Measurements from ENCODE around the gene HK1. TPM values are rescaled to one million over a fixed set of nuclear protein-coding genes. Genes with fewer than 3 reads are reported as not detected.
A peak's percentile ranks its signal among the peaks of the same experiment; 100 is the strongest.

HK1 gene
- polyA plus RNA-seq, 4 donors, result 3.8 to 21.8 (median 9.1) TPM

GRCh38 chr10:69362471-69362954, 84.2 kb downstream of the HK1 start:
- 68 to 81% (median 81%) methylated on average over 13 of the region's 13 CpGs for WGBS, 3 donors
- DNase-seq, result no peak
- no peak for FAIRE-seq
- H3K9me3 ChIP-seq (ENCODE audit: control insufficient read depth in 2 of 2, insufficient read depth in 1 of 2, low read depth in 1 of 2, low read length in 1 of 2), result no peaks in the 10 kb centered on the region
- H3K4me1 ChIP-seq (ENCODE audit: control insufficient read depth in 3 of 3, insufficient read depth in 2 of 3, low read depth in 1 of 3, low read length in 2 of 3), result peaks cover 0 to 6% (median 0%) of the 10 kb centered on the region in 3 donors
- no peaks in the 10 kb centered on the region for H3K27me3 ChIP-seq (ENCODE audit: control insufficient read depth in 3 of 3, insufficient read depth in 3 of 3, low read length in 3 of 3)
- no peak overlapping the region for H3K4me3 ChIP-seq (ENCODE audit: low read depth in 1 of 3, low read length in 3 of 3)
- H3K36me3 ChIP-seq (ENCODE audit: control insufficient read depth in 3 of 3, insufficient read depth in 2 of 3, low read depth in 1 of 3, low read length in 3 of 3), result peaks cover 0 to 27% (median 0%) of the 10 kb centered on the region in 3 donors
- peak overlapping the region in 1 of 3 donors; percentile 18 for H3K27ac ChIP-seq (ENCODE audit: low read depth in 1 of 3, low read length in 2 of 3)

- Histone ChIP-seq H3K9me3 (ENCODE audit: control insufficient read depth in 2 of 2, insufficient read depth in 1 of 2, low read depth in 1 of 2, low read length in 1 of 2) (no peaks in the 10 kb centered on the region), H3K27me3 (ENCODE audit: control insufficient read depth in 3 of 3, insufficient read depth in 3 of 3, low read length in 3 of 3) (no peaks in the 10 kb centered on the region), H3K4me1 (ENCODE audit: control insufficient read depth in 3 of 3, insufficient read depth in 2 of 3, low read depth in 1 of 3, low read length in 2 of 3) (peaks cover 0 to 6% (median 0%) of the 10 kb centered on the region in 3 donors), H3K36me3 (ENCODE audit: control insufficient read depth in 3 of 3, insufficient read depth in 2 of 3, low read depth in 1 of 3, low read length in 3 of 3) (peaks cover 0 to 33% (median 0%) of the 10 kb centered on the region in 3 donors), H3K27ac (ENCODE audit: low read depth in 1 of 3, low read length in 2 of 3) (no peak overlapping the region), H3K4me3 (ENCODE audit: low read depth in 1 of 3, low read length in 3 of 3) (no peak overlapping the region)
- WGBS, 3 donors, result 86 to 97% (median 91%) methylated on average over 5 of the region's 5 CpGs
- DNase-seq (no peak), FAIRE-seq (no peak)
Measured at GRCh38 chr10:69363666-69364065, 85.4 kb downstream of the HK1 start.

- peaks cover 0 to 39% (median 0%) of the 10 kb centered on the region in 3 donors for H3K36me3 ChIP-seq (ENCODE audit: control insufficient read depth in 3 of 3, insufficient read depth in 2 of 3, low read depth in 1 of 3, low read length in 3 of 3)
- H3K4me1 ChIP-seq (ENCODE audit: control insufficient read depth in 3 of 3, insufficient read depth in 2 of 3, low read depth in 1 of 3, low read length in 2 of 3), result peaks cover 0 to 6% (median 0%) of the 10 kb centered on the region in 3 donors
- H3K4me3 ChIP-seq (ENCODE audit: low read depth in 1 of 3, low read length in 3 of 3), result no peak overlapping the region
- H3K9me3 ChIP-seq (ENCODE audit: control insufficient read depth in 2 of 2, insufficient read depth in 1 of 2, low read depth in 1 of 2, low read length in 1 of 2), result no peaks in the 10 kb centered on the region
- no peak for DNase-seq
- no peaks in the 10 kb centered on the region for H3K27me3 ChIP-seq (ENCODE audit: control insufficient read depth in 3 of 3, insufficient read depth in 3 of 3, low read length in 3 of 3)
- no peak for FAIRE-seq
- H3K27ac ChIP-seq (ENCODE audit: low read depth in 1 of 3, low read length in 2 of 3), result no peak overlapping the region
- WGBS, 3 donors, result 91 to 97% (median 95%) methylated on average over 9 of the region's 9 CpGs
Measured at GRCh38 chr10:69364232-69364940, 86.1 kb downstream of the HK1 start.

GRCh38 chr10:69366738-69367137, 88.4 kb downstream of the HK1 start:
- FAIRE-seq (no peak), DNase-seq (no peak)
- H3K9me3 ChIP-seq (ENCODE audit: control insufficient read depth in 2 of 2, insufficient read depth in 1 of 2, low read depth in 1 of 2, low read length in 1 of 2), result no peaks in the 10 kb centered on the region
- 91 to 98% (median 93%) methylated on average over 5 of the region's 5 CpGs for WGBS, 3 donors
- H3K27me3 ChIP-seq (ENCODE audit: control insufficient read depth in 3 of 3, insufficient read depth in 3 of 3, low read length in 3 of 3), result no peaks in the 10 kb centered on the region
- H3K27ac ChIP-seq (ENCODE audit: low read depth in 1 of 3, low read length in 2 of 3), result no peak overlapping the region
- no peak overlapping the region for H3K4me3 ChIP-seq (ENCODE audit: low read depth in 1 of 3, low read length in 3 of 3)
- no peaks in the 10 kb centered on the region for H3K4me1 ChIP-seq (ENCODE audit: control insufficient read depth in 3 of 3, insufficient read depth in 2 of 3, low read depth in 1 of 3, low read length in 2 of 3)
- H3K36me3 ChIP-seq (ENCODE audit: control insufficient read depth in 3 of 3, insufficient read depth in 2 of 3, low read depth in 1 of 3, low read length in 3 of 3), result peaks cover 0 to 27% (median 0%) of the 10 kb centered on the region in 3 donors

- H3K9me3 ChIP-seq (ENCODE audit: control insufficient read depth in 2 of 2, insufficient read depth in 1 of 2, low read depth in 1 of 2, low read length in 1 of 2), result no peaks in the 10 kb centered on the region
- WGBS, 3 donors, result 75 to 84% (median 79%) methylated on average over 4 of the region's 4 CpGs
- no peaks in the 10 kb centered on the region for H3K27me3 ChIP-seq (ENCODE audit: control insufficient read depth in 3 of 3, insufficient read depth in 3 of 3, low read length in 3 of 3)
- H3K27ac ChIP-seq (ENCODE audit: low read depth in 1 of 3, low read length in 2 of 3), result no peak overlapping the region
- H3K4me1 ChIP-seq (ENCODE audit: control insufficient read depth in 3 of 3, insufficient read depth in 2 of 3, low read depth in 1 of 3, low read length in 2 of 3), result no peaks in the 10 kb centered on the region
- H3K36me3 ChIP-seq (ENCODE audit: control insufficient read depth in 3 of 3, insufficient read depth in 2 of 3, low read depth in 1 of 3, low read length in 3 of 3), result peaks cover 0 to 27% (median 0%) of the 10 kb centered on the region in 3 donors
- FAIRE-seq, result no peak
- no peak overlapping the region for H3K4me3 ChIP-seq (ENCODE audit: low read depth in 1 of 3, low read length in 3 of 3)
- no peak for DNase-seq
Measured at GRCh38 chr10:69367469-69367868, 89.2 kb downstream of the HK1 start.

GRCh38 chr10:69372126-69372980, 94.1 kb downstream of the HK1 start:
- WGBS, 3 donors, result 84 to 88% (median 85%) methylated on average over 9 of the region's 9 CpGs
- FAIRE-seq (no peak), DNase-seq (no peak)
- Histone ChIP-seq H3K4me3 (ENCODE audit: low read depth in 1 of 3, low read length in 3 of 3) (no peak overlapping the region), H3K9me3 (ENCODE audit: control insufficient read depth in 2 of 2, insufficient read depth in 1 of 2, low read depth in 1 of 2, low read length in 1 of 2) (no peaks in the 10 kb centered on the region), H3K27me3 (ENCODE audit: control insufficient read depth in 3 of 3, insufficient read depth in 3 of 3, low read length in 3 of 3) (peaks cover 0 to 10% (median 0%) of the 10 kb centered on the region in 3 donors), H3K27ac (ENCODE audit: low read depth in 1 of 3, low read length in 2 of 3) (no peak overlapping the region), H3K36me3 (ENCODE audit: control insufficient read depth in 3 of 3, insufficient read depth in 2 of 3, low read depth in 1 of 3, low read length in 3 of 3) (peaks cover 0 to 30% (median 3%) of the 10 kb centered on the region in 3 donors), H3K4me1 (ENCODE audit: control insufficient read depth in 3 of 3, insufficient read depth in 2 of 3, low read depth in 1 of 3, low read length in 2 of 3) (no peaks in the 10 kb centered on the region)

- no peaks in the 10 kb centered on the region for H3K9me3 ChIP-seq (ENCODE audit: control insufficient read depth in 2 of 2, insufficient read depth in 1 of 2, low read depth in 1 of 2, low read length in 1 of 2)
- H3K27ac ChIP-seq (ENCODE audit: low read depth in 1 of 3, low read length in 2 of 3), result no peak overlapping the region
- H3K4me3 ChIP-seq (ENCODE audit: low read depth in 1 of 3, low read length in 3 of 3), result no peak overlapping the region
- 80 to 89% (median 85%) methylated on average over 13 of the region's 13 CpGs for WGBS, 3 donors
- FAIRE-seq (no peak), DNase-seq (no peak)
- H3K4me1 ChIP-seq (ENCODE audit: control insufficient read depth in 3 of 3, insufficient read depth in 2 of 3, low read depth in 1 of 3, low read length in 2 of 3), result no peaks in the 10 kb centered on the region
- peaks cover 0 to 10% (median 0%) of the 10 kb centered on the region in 3 donors for H3K27me3 ChIP-seq (ENCODE audit: control insufficient read depth in 3 of 3, insufficient read depth in 3 of 3, low read length in 3 of 3)
- peaks cover 0 to 22% (median 5%) of the 10 kb centered on the region in 3 donors for H3K36me3 ChIP-seq (ENCODE audit: control insufficient read depth in 3 of 3, insufficient read depth in 2 of 3, low read depth in 1 of 3, low read length in 3 of 3)
Measured at GRCh38 chr10:69374242-69374641, 95.9 kb downstream of the HK1 start.

- Histone ChIP-seq H3K4me1 (ENCODE audit: control insufficient read depth in 3 of 3, insufficient read depth in 2 of 3, low read depth in 1 of 3, low read length in 2 of 3) (no peaks in the 10 kb centered on the region), H3K27me3 (ENCODE audit: control insufficient read depth in 3 of 3, insufficient read depth in 3 of 3, low read length in 3 of 3) (peaks cover 0 to 10% (median 0%) of the 10 kb centered on the region in 3 donors), H3K27ac (ENCODE audit: low read depth in 1 of 3, low read length in 2 of 3) (no peak overlapping the region), H3K4me3 (ENCODE audit: low read depth in 1 of 3, low read length in 3 of 3) (no peak overlapping the region), H3K36me3 (ENCODE audit: control insufficient read depth in 3 of 3, insufficient read depth in 2 of 3, low read depth in 1 of 3, low read length in 3 of 3) (peaks cover 0 to 27% (median 5%) of the 10 kb centered on the region in 3 donors), H3K9me3 (ENCODE audit: control insufficient read depth in 2 of 2, insufficient read depth in 1 of 2, low read depth in 1 of 2, low read length in 1 of 2) (no peaks in the 10 kb centered on the region)
- DNase-seq (no peak), FAIRE-seq (no peak)
- WGBS, 3 donors, result 93 to 98% (median 96%) methylated on average over 2 of the region's 2 CpGs
Measured at GRCh38 chr10:69374931-69375306, 96.6 kb downstream of the HK1 start.

Measured in small intestine (tissue), 7 donors.